ENCODE data around the gene IQCB1. TPM values are rescaled to one million over a fixed set of nuclear protein-coding genes. Genes with fewer than 3 reads are reported as not detected.
"Not testable (repeated sequence)": the region's sequence is repeated elsewhere in the genome, so short reads cannot be mapped to it uniquely, and the experiment has no call there.

IQCB1 gene
- total RNA-seq, 4 donors from 2014 or later = 16.3 to 37.9 (median 31.4) TPM

- H3K4me3 ChIP-seq (replicated peaks in 1 of 3) = no peak overlapping the region
- H3K36me3 ChIP-seq = no peaks in the 10 kb centered on the region
- no peak for TF ChIP-seq CTCF (IDR thresholded peaks at IDR 0.05)
- TF ChIP-seq POLR2A (IDR thresholded peaks at IDR 0.05) = no peak
- no peaks in the 10 kb centered on the region for H3K4me1 ChIP-seq
- no peaks in the 10 kb centered on the region for H3K27me3 ChIP-seq
- WGBS, 2 donors = 53 to 64% methylated on average over 1 of the region's 1 CpG
- intact Hi-C loops (cut with DNase I) = no loop called here
- H3K27ac ChIP-seq = no peak overlapping the region
- no peaks in the 10 kb centered on the region for H3K9me3 ChIP-seq
- no peak for DNase-seq
Measured at GRCh38 chr3:121796970-121797369, 37.9 kb downstream of the IQCB1 start.

- H3K36me3 ChIP-seq = peaks cover 2 to 3% of the 10 kb centered on the region in 2 donors
- no peak overlapping the region for H3K27ac ChIP-seq
- intact Hi-C loops (cut with DNase I) = no loop called here
- no peaks in the 10 kb centered on the region for H3K4me1 ChIP-seq
- no peak overlapping the region for H3K4me3 ChIP-seq (replicated peaks in 1 of 3)
- H3K27me3 ChIP-seq = no peaks in the 10 kb centered on the region
- no peaks in the 10 kb centered on the region for H3K9me3 ChIP-seq
- no peak for TF ChIP-seq CTCF (IDR thresholded peaks at IDR 0.05)
- no peak for TF ChIP-seq POLR2A (IDR thresholded peaks at IDR 0.05)
- DNase-seq = no peak
- 89 to 95% methylated on average over 2 of the region's 2 CpGs for WGBS, 2 donors
Measured at GRCh38 chr3:121794264-121794983, 40.4 kb downstream of the IQCB1 start.

GRCh38 chr3:121793078-121793477, 41.8 kb downstream of the IQCB1 start:
- no peak for TF ChIP-seq CTCF (IDR thresholded peaks at IDR 0.05)
- no peak for TF ChIP-seq POLR2A (IDR thresholded peaks at IDR 0.05)

GRCh38 chr3:121786485-121786884, 48.4 kb downstream of the IQCB1 start:
- Histone ChIP-seq H3K9me3 (no peaks in the 10 kb centered on the region), H3K27ac (no peak overlapping the region), H3K4me1 (peaks cover 0 to 15% of the 10 kb centered on the region in 2 donors), H3K4me3 (replicated peaks in 1 of 3) (no peak overlapping the region), H3K27me3 (no peaks in the 10 kb centered on the region), H3K36me3 (peaks cover 11 to 20% of the 10 kb centered on the region in 2 donors)
- no peak for TF ChIP-seq POLR2A (IDR thresholded peaks at IDR 0.05)
- TF ChIP-seq CTCF (IDR thresholded peaks at IDR 0.05) = no peak
- intact Hi-C loops (cut with DNase I) = no loop called here
- WGBS, 2 donors = 80 to 86% methylated on average over 2 of the region's 2 CpGs
- no peak for DNase-seq

More at GRCh38 chr3:121793078-121793477, 41.8 kb downstream of the IQCB1 start:
- H3K27me3 ChIP-seq = no peaks in the 10 kb centered on the region
- H3K36me3 ChIP-seq = peaks cover 11 to 15% of the 10 kb centered on the region in 2 donors
- 98% methylated on average over 3 of the region's 3 CpGs for WGBS, 2 donors
- no peak for DNase-seq
- no peak overlapping the region for H3K27ac ChIP-seq
- H3K4me1 ChIP-seq = no peaks in the 10 kb centered on the region
- H3K4me3 ChIP-seq (replicated peaks in 1 of 3) = no peak overlapping the region
- intact Hi-C loops (cut with DNase I) = no loop called here
- no peaks in the 10 kb centered on the region for H3K9me3 ChIP-seq

GRCh38 chr3:121782784-121783183, 52.1 kb downstream of the IQCB1 start:
- H3K4me3 ChIP-seq (replicated peaks in 1 of 3); H3K27ac ChIP-seq; H3K36me3 ChIP-seq; H3K27me3 ChIP-seq; DNase-seq; H3K9me3 ChIP-seq; intact Hi-C loops (cut with DNase I): not testable (repeated sequence)
- WGBS, 2 donors = 86 to 87% methylated on average over 8 of the region's 8 CpGs
- H3K4me1 ChIP-seq = peaks cover 0 to 15% of the 10 kb centered on the region in 2 donors
